NCI-H82 treated with DMSO at 0.1 percent for 48 hours (cell line): Measurements from ENCODE around the gene RTN4R.

Experiments
- DNase-seq: peaks from one replicate; lab custom pipeline; 2025; ENCODE audit not compliant: unreplicated experiment; lab: John Stamatoyannopoulos, UW

The RTN4R gene

DNA sequence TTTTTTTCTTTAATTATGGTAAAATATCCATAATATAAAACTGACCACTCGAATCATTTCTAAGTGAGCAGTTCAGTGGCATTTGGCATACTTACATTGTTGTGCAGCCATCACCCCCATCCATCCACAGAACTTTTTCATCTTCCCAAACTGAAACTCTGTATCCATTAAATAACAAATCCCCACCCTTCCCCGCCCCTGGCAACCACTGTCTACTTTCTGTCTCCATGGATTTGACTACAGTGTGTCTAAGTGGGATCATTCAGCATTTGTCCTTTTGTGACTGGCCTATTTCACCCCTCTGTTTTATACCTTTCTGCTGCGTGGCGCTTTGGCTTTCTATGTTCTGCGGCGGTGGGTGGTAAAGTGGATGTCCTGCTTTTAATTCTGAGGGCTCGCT lies 49.1 kb downstream of the RTN4R start:
- DNase-seq = no peak

DNA sequence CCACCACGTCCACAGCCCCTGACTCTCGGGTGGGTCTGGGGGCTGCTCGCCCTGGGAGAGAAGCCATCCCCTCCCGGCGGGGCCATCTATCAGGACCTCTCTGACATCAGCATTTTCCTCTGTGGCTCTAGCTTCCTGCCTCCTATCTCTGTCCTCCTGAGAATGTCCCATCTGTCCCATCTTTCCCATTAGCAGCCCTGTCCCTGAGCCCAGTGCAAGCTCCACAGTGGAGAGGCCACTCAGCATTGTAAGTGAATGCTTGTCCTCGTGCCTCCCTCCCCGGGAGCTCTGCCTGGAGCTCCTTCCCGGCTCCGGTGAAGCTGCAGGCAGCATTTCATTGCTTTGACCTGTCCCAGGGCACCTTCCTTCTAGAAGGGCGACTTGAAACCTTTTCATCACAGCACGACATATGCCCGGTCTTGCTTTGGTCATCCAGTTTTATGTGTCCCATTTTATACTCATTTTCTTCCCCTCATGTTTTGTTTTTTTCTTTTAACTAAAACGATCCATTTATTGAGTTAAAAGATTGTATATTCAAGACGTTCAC lies 49.7 kb downstream of the RTN4R start:
- DNase-seq = no peak

DNA sequence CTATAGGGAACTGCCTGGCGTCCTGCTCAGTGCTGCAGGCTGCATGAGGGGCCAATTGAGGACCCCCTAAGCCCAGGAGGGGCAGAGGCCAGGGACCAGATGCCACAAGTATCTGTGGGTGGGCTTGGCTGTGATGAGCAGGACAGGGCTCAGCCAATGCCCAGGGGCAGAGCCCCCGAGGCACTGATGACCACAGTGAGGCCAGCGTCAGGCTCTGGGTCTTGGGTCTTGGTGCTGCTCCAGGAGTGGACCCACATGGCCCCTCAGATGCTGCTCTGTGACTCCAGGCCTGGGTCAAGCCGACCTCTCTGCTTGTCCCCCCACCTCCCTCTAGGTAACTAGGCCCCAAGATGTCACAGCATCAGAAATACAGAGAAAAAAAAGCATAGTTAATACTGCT lies 50.6 kb downstream of the RTN4R start:
- no peak for DNase-seq

DNA sequence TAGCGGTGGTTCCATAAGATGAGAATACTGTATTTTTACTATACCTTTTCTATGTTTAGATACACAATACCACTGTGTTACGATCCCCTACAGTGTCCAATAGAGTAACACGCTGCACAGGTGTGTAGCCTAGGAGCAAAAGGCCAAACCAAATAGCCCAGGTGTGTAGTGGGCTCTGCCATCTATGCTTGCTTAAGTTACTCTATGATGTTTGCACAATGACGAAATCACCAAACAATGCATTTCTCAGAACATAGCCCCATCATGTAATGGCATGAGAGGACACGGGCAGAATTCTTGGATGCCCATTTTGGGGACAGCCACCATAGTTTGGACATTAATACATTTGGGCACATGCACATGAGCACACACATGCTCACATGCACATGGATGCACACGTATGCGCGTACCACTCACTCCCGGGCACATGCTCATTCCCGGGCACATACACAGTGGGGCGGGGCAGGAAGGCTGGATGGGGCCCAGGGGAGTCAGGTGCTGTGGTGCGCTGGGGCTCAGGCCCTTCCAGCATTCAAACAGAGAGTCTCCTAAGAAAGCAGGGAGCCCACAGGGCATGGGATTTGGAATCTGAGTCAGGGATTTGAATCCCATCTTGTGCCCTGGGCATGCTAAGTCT lies 51.1 kb downstream of the RTN4R start:
- no peak for DNase-seq

DNA sequence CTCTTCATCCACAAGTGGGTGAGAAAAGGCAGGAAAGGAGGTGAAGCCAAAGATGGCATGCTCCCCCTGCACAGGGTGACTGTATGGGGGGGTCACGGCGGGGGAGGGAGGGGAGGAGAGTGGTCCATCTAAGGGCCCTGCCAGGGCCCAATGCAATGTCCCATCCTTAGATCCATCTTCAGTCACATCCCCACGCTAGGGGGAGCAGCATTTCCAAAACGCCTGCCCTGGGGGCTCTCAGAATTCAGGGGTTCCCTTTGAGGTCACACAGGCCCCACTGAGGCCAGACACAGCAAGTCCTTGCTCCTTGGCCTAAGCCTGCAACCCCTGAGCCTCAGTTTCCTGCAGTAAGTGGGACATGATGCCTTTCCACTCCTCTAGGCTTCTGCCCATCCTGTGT lies 52.4 kb downstream of the RTN4R start:
- no peak for DNase-seq

DNA sequence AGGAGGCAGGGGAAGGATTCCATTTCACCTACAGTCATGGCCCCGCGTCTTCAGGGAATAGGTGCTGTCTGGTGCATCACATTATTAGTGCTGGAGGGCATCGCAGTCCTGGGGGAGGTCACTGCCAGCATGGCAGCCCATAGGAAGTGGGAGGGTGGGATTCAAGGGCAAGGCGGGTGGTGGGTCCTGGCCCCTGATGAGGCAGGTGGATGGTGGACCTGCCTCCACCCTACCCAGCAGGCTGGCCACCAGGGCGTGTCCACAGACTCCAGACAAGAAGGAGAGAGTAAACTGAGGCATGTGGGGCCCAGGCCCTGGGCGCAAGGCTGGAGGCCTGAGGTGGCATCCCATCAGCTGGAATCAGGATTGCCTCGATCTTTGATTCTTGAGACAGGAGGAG lies 53.3 kb downstream of the RTN4R start:
- no peak for DNase-seq

DNA sequence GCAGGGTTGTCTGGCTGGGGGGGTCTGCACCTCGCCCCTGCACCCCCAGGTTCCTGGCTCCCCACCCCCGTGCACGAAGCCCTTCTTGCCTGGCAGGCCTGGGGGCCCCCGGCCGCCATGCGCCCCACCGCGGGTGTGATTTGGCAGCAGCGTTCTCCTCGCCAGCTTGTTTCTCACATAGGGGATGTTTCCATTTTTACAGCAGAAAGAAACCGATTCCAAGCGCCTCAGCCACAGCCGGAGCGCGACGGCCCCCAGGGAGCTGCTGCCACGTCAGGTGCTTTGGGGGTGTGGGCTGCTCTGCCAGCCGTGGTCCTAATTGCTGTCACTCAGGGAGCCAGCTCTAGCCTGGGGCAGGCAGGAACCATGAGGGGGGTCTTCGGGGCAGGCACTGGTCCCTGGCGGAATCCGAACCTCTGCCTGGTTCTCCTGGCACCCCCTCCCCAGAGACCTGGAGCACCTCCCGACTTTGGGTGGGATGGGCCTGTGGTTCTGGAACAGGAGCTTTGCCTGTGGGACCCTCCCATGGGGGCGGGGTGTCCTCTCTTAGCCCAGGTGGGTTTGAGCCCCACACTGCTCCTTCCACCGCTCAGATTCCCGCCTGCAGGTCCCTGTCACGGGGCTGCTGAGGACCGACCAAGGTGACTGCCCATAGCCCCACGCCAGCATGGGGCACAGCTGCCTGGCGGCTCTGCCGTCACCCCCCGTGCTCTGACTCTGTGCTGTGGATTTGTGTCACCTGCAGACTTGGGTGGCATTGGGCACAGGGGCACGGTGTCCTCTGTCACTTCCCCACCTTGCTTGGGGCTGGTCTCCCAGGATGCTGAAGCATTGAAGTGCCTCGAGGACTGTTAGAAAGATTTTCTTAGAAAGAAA lies 54.0 kb downstream of the RTN4R start:
- no peak for DNase-seq

DNA sequence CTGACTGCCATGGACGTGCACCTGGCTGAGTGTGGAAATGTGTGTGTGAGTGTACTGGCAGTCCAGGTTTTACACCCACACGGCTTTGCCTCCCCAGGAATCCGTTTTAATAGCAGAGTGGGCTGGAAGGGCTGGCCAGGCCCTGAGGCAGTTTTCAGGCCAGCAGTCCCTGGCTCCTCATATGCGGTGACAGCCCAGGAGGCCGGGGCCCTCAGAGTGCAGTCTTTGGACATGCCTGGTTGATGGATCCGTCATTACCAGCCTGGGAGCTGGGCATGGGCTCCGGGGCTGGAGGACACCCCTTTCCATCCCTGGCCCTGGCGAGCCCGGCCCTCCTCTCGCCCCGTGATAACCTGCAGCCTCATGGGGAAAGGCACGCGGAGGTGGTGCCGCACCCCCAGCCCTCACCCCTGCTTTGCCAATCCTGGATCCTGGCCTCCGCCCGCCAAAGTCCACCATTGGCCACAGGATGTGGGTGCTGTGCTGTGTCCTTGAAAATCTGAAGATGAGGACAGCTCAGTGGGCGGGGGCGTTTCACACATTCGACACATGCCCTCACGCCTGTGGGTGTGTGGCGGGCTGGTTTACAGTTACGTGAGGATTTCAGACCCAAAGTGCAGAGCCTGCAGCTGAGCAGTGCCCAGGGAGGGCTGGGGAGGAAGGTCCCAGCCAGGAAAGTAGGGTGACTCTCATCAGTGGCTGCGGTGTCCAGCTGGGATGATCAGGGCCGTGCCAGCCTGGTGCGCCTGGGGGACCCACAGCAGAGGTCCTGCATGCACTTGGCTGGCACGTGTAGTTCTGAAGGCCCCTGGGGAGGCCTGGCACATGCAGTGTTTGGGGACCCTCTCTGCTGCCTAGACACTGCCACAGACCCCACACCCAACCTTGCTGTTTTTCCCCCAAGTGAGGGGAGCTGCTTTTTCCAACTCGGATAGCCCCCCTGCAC lies 55.1 kb downstream of the RTN4R start:
- DNase-seq = no peak

DNA sequence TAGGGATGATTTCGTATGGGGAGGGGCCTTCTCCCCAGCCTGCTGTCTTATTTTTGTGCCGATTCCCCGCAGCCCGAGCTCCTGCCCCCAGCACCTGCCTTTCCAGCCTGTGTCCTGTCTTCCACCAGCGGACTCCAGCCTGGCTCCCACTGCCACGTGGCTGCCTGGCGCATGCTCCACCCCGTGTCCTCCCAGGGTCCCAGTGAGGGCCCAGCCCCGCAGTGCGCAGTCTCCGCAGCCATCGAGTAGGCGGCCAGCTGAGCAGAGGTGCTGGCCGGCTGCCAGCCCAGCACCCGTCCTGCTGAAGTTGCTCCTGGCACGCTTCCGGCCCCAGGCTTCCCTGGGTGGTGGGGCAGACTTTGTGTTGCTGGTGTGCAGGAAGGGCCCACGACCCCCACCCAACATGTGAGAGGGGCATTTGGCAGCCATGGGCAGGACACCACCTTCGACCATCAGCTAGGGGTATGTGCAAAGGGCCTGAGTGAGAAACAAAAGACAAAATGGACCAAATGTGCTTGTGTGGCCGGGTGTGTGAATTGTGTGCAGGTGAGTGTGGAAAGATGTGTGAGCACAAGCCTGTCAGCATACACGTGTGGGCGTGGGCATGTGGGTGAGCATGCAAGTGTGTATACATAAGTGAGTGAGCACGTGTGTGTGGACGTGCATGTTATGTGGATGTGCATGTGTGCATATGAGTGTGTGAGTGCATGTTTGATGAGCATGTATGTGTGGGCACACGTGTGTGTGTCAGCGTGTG lies 55.9 kb downstream of the RTN4R start:
- DNase-seq = no peak

DNA sequence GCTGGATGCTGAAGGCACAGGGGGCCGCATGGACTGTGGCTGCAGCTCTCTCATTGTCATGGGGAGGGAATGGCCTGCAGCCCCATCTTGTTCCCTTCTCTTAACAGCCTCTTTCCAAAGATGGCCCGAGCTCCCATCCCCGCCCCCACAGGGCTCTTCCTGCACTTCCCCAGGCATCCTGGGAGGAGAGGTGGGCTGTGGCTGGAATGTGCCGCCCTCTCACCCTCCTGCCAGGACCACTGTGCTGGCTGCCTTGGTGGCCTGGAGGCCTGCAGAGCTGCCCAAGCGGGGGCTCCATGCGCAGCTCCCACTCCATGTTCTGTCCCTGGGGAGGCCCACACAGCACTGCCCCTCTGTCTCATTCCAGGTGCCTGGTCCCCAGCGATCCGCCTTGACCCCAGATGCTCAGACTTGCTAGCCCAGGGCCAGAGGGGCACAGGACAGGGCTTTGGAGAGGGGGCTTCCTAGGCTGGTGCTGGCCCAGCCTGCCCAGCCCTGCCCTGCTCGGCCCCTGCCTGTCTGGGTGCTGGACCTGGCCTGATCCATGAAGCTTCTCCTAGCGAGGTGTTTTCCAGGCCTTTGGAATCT lies 56.6 kb downstream of the RTN4R start:
- DNase-seq = no peak

DNA sequence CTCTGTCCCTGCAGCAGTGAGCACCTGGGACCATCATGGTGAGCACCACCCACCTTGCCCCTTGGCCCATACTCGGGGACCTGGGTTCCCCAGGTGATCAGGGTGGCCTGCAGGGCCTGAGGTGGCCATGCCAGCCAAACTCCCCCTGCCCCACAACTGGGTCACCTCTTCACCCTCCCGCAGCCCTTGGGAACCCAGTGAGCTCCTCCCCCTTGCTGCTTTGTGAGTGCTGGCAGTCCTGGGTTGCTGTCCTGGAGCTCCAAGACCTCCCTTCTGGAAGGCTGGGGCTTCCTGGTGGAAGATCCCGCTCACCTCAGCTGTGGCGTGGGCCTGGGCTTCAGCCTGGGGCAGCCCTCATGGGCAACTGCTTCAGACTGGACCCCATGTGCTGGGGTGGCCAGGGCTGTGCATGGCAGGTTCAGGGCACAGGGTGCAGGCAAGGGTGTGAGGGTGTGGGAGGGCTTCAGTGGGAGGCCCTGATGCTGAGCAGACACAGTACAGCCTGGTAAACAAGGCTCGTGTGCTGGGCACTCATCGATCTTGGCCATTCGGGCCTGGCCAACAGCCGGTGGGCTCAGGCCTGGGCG lies 57.6 kb downstream of the RTN4R start:
- DNase-seq = no peak

DNA sequence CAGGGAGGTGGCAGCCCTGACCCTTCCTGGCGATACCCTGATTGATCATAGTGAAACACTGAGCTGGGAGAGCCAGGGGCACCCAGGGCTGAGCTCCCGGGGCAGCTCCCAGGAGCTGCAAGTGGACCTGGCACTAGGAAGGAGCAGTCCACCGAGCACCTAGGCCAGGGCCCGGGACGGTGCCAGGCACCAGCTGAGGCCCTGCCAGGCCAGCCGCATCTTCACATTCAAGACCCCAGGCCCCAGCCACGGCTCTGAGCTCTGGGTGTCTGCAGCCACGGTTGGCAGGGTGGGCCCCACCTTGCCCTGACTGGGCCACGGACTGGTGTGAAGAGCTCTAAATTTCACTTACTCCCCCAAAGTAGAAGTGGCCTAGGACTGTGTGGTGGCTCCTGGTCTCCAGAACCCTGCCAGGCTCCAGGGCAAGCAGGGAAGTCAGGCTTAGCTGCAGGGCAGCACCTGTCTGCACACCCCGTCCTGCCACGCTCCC lies 58.3 kb downstream of the RTN4R start:
- DNase-seq = no peak

DNA sequence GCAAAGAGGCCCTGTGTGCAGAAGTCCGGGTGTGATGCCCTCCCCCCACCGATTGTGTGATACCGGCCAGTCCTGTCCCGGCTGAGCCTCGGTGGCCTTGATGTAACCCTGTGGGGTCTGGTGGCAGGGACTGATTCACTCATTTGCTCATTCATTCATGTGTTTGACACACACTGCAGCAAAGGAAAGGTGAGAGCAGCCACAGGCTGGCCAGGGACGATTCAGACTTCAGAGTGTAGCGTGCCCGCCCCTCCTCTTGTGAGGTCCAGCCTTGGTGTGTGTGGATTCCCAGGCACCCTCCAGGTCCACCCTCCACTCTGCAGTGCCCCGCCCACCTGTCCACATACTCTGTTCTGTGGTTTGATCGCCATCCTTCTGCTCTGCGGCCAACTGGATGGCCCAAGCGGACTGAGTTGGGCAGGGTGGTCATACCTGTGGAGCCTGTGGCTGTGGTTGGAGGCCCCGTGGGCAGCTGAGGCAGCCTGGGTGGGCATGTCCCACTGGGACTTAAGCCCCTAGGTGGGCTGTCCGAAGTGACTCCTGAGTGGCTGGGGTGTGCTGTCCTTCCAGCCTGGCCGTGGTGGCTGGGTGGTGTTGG lies 59.3 kb downstream of the RTN4R start:
- DNase-seq = no peak

DNA sequence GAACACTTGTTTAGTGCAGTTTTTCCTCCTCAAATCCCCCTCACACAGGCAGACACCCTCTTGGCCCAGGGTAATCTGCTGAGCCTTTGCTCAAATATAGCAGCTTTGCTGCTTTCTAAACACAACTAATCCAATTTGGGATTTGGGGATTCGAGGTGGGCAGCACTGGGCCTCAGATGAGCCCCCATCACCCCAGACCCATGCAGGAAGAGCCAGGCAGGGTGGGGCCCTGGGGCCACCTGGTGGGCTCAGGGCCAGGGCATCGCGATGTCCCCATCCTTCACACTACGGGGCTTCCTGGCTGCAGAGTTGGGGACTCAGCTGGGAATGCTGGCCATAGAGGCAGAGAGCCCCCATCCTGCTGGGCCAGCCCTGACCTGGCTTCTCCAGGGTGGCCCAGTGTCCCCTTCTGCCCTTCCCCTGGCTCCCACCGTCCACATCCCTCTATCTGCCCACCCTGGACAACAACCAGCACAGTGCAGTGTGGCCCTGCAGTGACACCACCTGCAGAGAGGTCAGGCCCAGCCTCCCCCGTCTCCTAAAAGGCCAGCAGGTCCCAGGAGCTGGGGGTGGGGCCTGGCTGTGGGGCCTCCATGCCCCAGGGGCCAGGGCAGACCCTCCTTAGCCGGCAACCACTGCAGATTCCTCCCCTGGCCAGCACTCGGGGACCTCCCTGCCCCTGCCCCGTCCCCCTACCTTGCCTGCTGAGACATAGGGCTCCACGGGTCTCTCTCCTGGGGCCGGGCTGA lies 60.7 kb downstream of the RTN4R start:
- peak; percentile 5 for DNase-seq

DNA sequence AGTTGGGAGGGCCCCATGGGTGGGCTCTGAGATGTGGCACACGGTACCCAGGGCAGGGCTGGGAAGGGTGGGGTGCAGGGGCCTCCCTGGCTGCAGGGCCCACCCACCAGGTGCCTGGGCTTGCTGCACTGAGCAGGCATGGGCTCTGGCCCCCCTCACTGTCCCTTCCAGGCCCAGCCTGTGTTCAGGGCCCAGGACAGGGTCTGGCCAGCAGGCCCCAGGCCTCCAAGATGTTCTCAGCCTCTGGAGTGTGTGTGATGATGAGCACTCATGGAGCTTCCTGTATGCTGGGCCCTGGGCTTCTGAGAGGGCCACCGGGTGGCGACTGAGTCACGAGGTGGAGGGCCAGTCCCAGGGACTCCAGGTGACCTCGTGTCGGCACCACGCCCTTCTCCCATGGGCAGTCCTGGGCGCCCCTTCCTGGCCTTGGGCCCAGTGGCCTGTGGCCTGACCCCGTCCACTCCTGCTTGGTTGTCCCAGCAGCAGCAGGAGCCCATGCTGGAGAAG lies 61.4 kb downstream of the RTN4R start:
- no peak for DNase-seq

DNA sequence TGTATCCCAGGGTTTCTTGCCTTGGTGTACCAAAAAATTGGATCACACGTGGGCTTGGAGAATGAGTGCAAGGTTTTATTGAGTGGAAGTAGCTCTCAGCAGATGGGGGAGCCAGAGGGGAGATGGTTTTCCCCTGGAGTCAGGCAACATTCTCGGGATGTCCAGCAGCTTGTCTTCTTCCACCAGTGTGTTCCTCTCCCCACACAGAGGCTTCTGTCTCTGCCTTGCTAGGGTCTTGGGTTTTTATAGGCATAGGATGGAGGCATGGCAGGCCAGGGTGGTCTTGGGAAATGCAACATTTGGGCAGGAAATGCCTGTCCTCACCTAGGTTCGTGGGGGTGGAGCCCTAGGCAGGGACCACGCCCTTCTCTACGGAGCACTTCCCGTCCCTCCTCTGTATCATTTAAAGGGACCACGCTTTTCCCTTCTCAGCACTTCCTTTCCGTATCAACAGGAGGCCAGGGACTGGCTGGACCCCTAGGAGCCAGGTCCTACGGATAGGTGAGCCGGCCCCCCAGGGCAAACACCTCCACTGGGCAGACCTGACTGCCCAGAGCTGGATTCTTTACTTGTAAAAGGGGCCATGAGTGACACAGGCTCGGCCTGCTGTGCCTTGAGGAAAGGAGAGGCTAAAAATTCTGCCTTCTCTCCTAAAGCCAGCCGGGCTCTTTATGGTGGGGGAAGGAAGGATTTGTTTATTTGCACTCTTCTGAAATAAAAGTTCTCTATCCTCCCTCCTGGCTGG lies 62.0 kb downstream of the RTN4R start:
- DNase-seq = peak; percentile 60

DNA sequence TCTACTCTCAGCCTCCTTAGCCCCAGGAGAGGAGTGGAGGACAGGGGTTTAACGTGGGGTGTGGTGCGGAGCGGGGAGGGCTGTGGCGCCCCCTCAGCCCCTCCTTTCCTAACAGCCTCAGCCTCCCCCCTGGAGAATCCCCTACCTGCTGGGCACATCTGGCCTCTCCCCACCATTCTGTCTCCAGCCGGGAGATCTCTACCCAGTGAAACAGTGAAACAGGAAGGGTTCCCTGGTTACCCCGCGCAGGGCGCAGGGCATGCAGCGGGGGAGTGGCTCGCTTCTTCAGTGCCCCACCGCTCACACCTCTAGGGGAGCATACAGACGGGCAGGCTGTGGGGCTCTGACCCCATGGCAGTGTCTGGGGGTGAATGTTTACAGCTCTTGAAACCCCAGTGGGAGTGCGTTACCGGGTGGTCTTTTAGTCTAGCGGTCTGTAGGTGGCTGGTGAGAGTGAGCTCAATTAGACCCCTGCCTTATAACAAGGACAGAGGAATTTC lies 62.6 kb downstream of the RTN4R start:
- DNase-seq = no peak
